Kidney (tissue), 14 donors: ENCODE results near the gene PLGRKT. TPM values are rescaled to one million over a fixed set of nuclear protein-coding genes. Genes with fewer than 3 reads are reported as not detected.

Experiments used
- DNase-seq, 5 donors: peaks; one replicate each; pipeline ENCODE4 v3.0.0-alpha.2; 2013 to 2020
- FAIRE-seq: peaks from 2 replicates; lab custom pipeline; 2012; peaks lifted over from hg19 to GRCh38; lab: Jason Lieb, UNC
- H3K27ac ChIP-seq, 2 donors: one replicate each; pipeline ENCODE4 v1.7.0; 2013; ENCODE audit warnings: low read depth in 2 of 2, low read length in 2 of 2, inconsistent platforms in 1 of 2
- H3K27me3 ChIP-seq: one replicate; pipeline ENCODE4 v1.7.1; 2013; ENCODE audit warnings: low read length, inconsistent platforms; ENCODE audit not compliant: control insufficient read depth, insufficient read depth
- H3K36me3 ChIP-seq, 3 donors: one replicate each; pipeline versions ENCODE4 v1.7.0 to v1.7.1; 2013; ENCODE audit warnings: low read length in 3 of 3, control low read depth in 1 of 3, inconsistent platforms in 1 of 3; ENCODE audit not compliant: insufficient read depth in 3 of 3, control insufficient read depth in 2 of 3
- H3K4me1 ChIP-seq, 3 donors: one replicate each; pipeline versions ENCODE4 v1.7.0 to v1.7.1; 2013; ENCODE audit warnings: low read length in 3 of 3, inconsistent platforms in 1 of 3, low read depth in 1 of 3; ENCODE audit not compliant: control insufficient read depth in 2 of 3, insufficient read depth in 2 of 3
- H3K4me3 ChIP-seq, 3 donors: one replicate each; pipeline versions ENCODE4 v1.7.0 to v1.8.1; 2013; ENCODE audit warnings: low read length in 3 of 3, control low read depth in 1 of 3, inconsistent platforms in 1 of 3
- H3K9ac ChIP-seq, 3 donors: one replicate each; pipeline versions ENCODE4 v1.7.0 to v1.7.1; 2013; ENCODE audit warnings: low read length in 3 of 3, control low read depth in 1 of 3, inconsistent platforms in 1 of 3
- H3K9me3 ChIP-seq, 3 donors: one replicate each; pipeline versions ENCODE4 v1.7.0 to v1.7.1; 2013; ENCODE audit warnings: low read length in 3 of 3, control low read depth in 1 of 3, inconsistent platforms in 1 of 3; ENCODE audit not compliant: control insufficient read depth in 2 of 3, insufficient read depth in 1 of 3
- intact Hi-C: fragments of 100-400 bp; cut with DNase I; formaldehyde crosslinking; loops from one replicate; pipeline ENCODE4 v1.11.1; 2022
- polyA plus RNA-seq: library from polyadenylated mRNA; stranded (reverse); fragments of 350-450 nt; fragmentation: Illumina TruSeq; extraction: RNeasy Lipid Tissue Mini Kit (QIAGEN cat#74804); gene quantifications from one replicate; pipeline ENCODE4 v1.2.3, GENCODE V29; 2014; ENCODE audit warnings: low read depth, low replicate concordance; ENCODE audit not compliant: insufficient read depth
- total RNA-seq: library from RNA; stranded (reverse); fragmentation: NEBNext Ultra II Directional; extraction: Animal tissue kit (Norgen Biotek cat#: 25700); gene quantifications from one replicate; pipeline ENCODE4 v1.2.1, GENCODE V29; 2021
- TF ChIP-seq, protein P1 (sequence below): IDR thresholded peaks from 3 replicates; pipeline ENCODE4 v1.5.1; 2012; ENCODE audit warnings: mild to moderate bottlenecking, moderate library complexity, borderline replicate concordance; ENCODE audit not compliant: insufficient read depth; ENCODE audit errors: extremely low read depth
- donor health status: control.
- donor health status: control.
- donor health status: control.
- donor health status: control.
- donor health status: control.
- donor health status: DM: yes; HTN: yes; CAD: no.
- donor health status: Normal renal cell carcinoma (clear cell type).

PLGRKT gene
- total and polyA plus RNA-seq, 2 donors from 2014 or later = 35.2 to 50.9 TPM

DNA sequence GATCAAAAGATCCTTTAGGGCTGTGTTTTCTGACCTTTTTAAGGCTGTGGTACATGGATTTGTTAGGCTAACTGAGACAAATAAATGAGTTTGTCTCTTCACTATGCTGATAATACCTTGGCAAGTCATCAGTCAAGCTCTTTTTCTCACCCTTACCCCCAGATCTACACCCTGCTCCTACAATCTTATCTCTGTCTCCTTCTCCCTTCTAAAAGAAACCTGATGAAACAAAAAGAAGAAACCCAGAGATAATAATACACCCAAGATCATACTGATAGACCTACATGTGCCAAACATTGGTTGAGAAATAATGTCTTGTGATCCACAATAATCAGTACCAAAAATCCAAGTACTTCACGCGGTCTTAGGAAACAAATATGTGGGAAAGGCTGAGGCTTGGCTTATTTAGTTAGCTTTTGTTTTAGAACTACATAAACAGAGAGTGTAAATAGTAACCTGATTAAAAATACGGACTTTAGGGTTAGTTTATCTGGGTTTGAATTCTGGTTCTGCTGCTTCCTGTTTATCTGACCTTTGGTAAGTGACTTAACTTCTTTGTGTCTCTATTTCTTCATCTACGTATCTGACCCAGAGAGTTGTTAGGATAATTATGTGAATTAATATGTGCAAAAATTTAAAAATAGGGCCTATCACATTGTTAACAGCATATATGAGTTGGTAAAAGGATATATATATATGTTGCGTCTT lies 47.8 kb upstream of the PLGRKT start:
- H3K9me3 ChIP-seq = no peaks in the 10 kb centered on the region
- no peak overlapping the region for H3K9ac ChIP-seq
- H3K4me1 ChIP-seq = no peaks in the 10 kb centered on the region
- intact Hi-C loops = no loop called here
- no peak overlapping the region for H3K27ac ChIP-seq
- no peaks in the 10 kb centered on the region for H3K27me3 ChIP-seq
- TF ChIP-seq, protein P1, sequence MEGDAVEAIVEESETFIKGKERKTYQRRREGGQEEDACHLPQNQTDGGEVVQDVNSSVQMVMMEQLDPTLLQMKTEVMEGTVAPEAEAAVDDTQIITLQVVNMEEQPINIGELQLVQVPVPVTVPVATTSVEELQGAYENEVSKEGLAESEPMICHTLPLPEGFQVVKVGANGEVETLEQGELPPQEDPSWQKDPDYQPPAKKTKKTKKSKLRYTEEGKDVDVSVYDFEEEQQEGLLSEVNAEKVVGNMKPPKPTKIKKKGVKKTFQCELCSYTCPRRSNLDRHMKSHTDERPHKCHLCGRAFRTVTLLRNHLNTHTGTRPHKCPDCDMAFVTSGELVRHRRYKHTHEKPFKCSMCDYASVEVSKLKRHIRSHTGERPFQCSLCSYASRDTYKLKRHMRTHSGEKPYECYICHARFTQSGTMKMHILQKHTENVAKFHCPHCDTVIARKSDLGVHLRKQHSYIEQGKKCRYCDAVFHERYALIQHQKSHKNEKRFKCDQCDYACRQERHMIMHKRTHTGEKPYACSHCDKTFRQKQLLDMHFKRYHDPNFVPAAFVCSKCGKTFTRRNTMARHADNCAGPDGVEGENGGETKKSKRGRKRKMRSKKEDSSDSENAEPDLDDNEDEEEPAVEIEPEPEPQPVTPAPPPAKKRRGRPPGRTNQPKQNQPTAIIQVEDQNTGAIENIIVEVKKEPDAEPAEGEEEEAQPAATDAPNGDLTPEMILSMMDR = no peak
- FAIRE-seq (no peak), DNase-seq (no peak)
- H3K4me3 ChIP-seq = no peak overlapping the region
- no peaks in the 10 kb centered on the region for H3K36me3 ChIP-seq

DNA sequence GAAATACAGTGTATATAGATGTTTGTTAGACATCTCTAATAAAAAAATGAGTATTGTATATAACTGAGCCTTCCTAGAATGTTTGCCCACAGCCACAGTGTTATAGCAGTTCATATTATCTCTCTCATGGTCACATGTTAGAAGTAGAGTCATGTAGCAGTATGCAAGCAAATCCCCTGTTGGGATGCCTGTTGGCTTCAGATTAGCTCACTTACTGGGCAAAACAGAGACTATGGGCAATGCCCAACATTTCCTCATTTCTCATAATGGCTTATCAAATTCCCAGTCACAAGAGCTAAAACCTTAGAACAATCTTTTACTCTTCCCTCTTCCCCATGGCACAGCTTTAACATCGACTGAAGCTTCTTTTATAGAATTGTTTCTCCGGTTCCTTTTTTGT lies 45.6 kb upstream of the PLGRKT start:
- no peak overlapping the region for H3K4me3 ChIP-seq
- no peaks in the 10 kb centered on the region for H3K9me3 ChIP-seq

DNA sequence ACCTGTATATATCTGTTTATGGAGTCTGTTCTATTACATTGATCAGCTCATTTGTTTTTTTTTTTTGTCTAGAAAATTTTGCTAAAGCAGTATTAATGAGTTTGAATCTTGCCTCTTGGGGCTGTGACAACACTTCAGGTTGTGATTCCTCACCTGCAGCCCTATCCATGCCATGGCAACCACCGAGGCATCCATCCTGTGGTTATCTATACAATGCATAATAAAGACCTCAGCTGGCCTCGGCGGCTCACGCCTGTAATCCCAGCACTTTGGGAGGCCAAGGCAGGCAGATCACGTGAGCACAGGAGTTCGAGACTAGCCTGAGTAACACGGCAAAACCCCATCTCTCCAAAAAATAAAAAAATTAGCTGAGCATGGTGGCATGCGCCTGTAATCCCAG lies 44.5 kb upstream of the PLGRKT start:
- H3K36me3 ChIP-seq = no peaks in the 10 kb centered on the region
- H3K9me3 ChIP-seq = no peaks in the 10 kb centered on the region
- H3K27me3 ChIP-seq = no peaks in the 10 kb centered on the region
- no peaks in the 10 kb centered on the region for H3K4me1 ChIP-seq
- H3K27ac ChIP-seq = no peak overlapping the region
- TF ChIP-seq, protein P1 = no peak
- H3K4me3 ChIP-seq = no peak overlapping the region
- DNase-seq = no peak
- no peak overlapping the region for H3K9ac ChIP-seq
- no peak for FAIRE-seq
- intact Hi-C loops = no loop called here

More for the DNA sequence above, 45.6 kb upstream of the PLGRKT start:
- H3K9ac ChIP-seq = no peak overlapping the region
- H3K27me3 ChIP-seq = no peaks in the 10 kb centered on the region
- FAIRE-seq = no peak
- no peak for DNase-seq
- intact Hi-C loops = no loop called here
- no peak overlapping the region for H3K27ac ChIP-seq
- no peaks in the 10 kb centered on the region for H3K4me1 ChIP-seq
- TF ChIP-seq, protein P1 = no peak
- no peaks in the 10 kb centered on the region for H3K36me3 ChIP-seq
